Adipocyte (in vitro differentiated cells): ENCODE data around the gene RHOXF1.
"Not testable (repeated sequence)": the region's sequence is repeated elsewhere in the genome, so short reads cannot be mapped to it uniquely, and the experiment has no call there.

Experiments
- DNase-seq: peaks from one replicate; pipeline ENCODE4 v3.0.0-alpha.2; 2015; ENCODE audit warnings: low read depth
- H3K27me3 ChIP-seq: replicated peaks from 2 replicates; pipeline ENCODE4 v1.7.0; 2013; ENCODE audit warnings: mild to moderate bottlenecking, low read length, moderate library complexity; ENCODE audit not compliant: control insufficient read depth, insufficient read depth
- H3K36me3 ChIP-seq: 2 replicates; pipeline ENCODE4 v1.7.0; 2013; ENCODE audit warnings: low read length, mild to moderate bottlenecking, moderate library complexity; ENCODE audit not compliant: control insufficient read depth, insufficient read depth, severe bottlenecking
- H3K4me1 ChIP-seq: 2 replicates; pipeline ENCODE4 v1.7.0; 2013; ENCODE audit warnings: mild to moderate bottlenecking, low read length, moderate library complexity; ENCODE audit not compliant: control insufficient read depth, insufficient read depth
- H3K4me3 ChIP-seq: 2 replicates; pipeline ENCODE4 v1.7.0; 2013; ENCODE audit warnings: mild to moderate bottlenecking, low read length, moderate library complexity
- H3K9ac ChIP-seq: 2 replicates; pipeline ENCODE4 v1.7.0; 2013; ENCODE audit warnings: mild to moderate bottlenecking, low read length, moderate library complexity
- H3K9me3 ChIP-seq: 2 replicates; pipeline ENCODE4 v1.7.0; 2013; ENCODE audit warnings: mild to moderate bottlenecking, low read length, moderate library complexity; ENCODE audit not compliant: control insufficient read depth

The RHOXF1 gene, protein sequence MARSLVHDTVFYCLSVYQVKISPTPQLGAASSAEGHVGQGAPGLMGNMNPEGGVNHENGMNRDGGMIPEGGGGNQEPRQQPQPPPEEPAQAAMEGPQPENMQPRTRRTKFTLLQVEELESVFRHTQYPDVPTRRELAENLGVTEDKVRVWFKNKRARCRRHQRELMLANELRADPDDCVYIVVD

DNA sequence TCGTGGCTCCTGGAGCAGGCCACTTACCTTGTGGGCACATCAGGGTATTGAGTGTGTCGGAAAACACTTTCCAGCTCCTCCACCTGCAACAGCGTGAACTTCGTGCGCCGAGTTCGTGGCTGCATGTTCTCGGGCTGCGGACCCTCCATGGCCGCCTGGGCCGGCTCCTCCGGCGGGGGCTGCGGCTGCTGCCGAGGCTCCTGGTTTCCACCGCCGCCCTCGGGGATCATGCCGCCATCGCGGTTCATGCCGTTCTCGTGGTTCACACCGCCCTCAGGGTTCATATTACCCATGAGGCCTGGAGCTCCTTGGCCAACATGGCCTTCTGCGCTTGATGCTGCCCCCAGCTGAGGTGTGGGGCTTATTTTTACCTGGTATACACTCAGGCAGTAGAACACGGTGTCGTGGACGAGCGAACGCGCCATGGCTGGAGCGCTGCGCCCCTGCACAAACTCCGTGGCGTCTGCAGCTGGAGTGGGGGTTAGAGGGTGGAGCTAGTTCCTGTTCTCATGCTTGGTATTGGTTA, at the start of gene RHOXF1:
Gene RHOXF1, minus strand, starts transcription at position 476 of the 526 bp plus-strand sequence. Its CDS starts 51 bp downstream, at position 425.
- Histone ChIP-seq H3K4me1 (peaks cover 14% of the 10 kb centered on the region), H3K27me3 (peaks cover 4% of the 10 kb centered on the region), H3K9me3 (peaks cover 2% of the 10 kb centered on the region), H3K36me3 (no peaks in the 10 kb centered on the region), H3K9ac (no peak within 1 kb of the TSS), H3K4me3 (no peak within 1 kb of the TSS)
- DNase-seq: no peak

DNA sequence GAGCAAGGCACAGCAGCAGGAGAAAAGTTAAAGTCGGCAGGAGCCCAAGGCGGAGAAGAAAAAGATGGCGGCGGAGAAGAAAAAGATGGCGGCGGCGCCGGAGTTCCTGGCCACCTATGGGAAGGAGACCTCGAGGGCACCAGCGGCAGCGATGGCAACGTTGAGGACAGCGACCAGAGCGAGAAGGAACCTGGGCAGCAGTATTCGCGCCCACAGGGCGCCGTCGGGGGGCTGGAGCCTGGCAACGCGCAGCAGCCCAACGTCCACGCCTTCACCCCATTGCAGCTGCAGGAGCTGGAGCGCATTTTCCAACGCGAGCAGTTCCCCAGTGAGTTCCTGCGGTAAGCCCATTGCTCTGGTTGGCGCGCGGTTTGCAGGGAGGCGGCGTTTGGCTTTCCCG, 43.4 kb upstream of the RHOXF1 start:
- H3K36me3 ChIP-seq, H3K9me3 ChIP-seq, DNase-seq, H3K27me3 ChIP-seq, H3K4me1 ChIP-seq, H3K4me3 ChIP-seq, H3K9ac ChIP-seq: not testable (repeated sequence)

DNA sequence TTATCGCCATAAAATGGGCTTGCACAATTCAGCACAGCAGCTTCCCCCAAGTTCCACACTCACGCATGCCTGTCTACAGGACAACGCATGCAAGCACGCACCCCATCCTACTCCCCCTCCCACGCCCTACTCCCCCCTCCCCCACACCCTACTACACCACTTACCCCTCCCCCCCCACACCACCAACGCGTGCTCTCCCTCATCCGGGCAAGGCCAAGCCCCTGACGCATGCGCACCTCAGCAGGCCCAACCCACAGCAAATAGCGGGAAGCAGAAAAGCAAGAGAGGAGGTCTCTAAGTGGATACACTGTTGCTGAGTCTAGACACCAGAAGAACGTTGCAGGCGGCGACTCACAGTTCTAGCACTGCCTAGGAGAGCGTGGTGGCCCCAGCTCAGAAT, 42.6 kb upstream of the RHOXF1 start, which contains the start of gene RHOXF2:
Gene RHOXF2, plus strand, starts transcription at position 301 of the 400 bp plus-strand sequence. CDS start 138 bp downstream, outside the sequence.
- H3K27me3 ChIP-seq, DNase-seq, H3K4me3 ChIP-seq: not testable (repeated sequence)

DNA sequence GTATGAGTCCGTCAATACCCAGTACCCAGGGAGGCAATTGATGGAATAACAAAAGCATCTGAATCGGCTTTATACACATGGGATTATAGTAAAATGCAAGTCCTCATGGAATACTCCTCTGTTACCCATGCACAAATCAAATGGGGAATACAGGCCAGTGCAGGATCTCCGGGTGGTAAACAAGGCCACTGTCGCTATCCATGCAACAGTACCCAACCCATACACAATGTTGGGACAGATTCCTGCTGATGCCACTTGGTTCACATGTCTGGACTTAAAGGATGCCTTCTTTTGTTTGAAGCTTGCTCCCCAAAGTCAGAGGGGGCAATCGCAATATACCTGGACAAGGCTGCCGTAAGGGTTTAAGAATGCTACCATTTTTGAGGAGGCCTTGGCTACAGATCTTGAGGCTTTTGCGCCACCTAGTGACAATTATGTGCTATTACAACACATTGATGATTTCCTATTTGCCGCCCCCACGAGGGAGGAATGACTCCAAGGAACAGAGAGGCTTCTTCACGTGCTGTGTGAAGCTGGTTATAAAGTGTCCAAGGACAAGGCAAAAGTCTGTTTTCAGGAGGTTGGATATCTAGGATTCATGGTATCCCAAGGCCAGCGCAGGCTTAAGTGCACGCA, 34.5 kb upstream of the RHOXF1 start:
- not testable (repeated sequence) for H3K9ac ChIP-seq, H3K27me3 ChIP-seq, H3K4me1 ChIP-seq, H3K9me3 ChIP-seq, DNase-seq, H3K4me3 ChIP-seq, H3K36me3 ChIP-seq

More for the DNA sequence above, 42.6 kb upstream of the RHOXF1 start, which contains the start of gene RHOXF2:
- H3K9ac ChIP-seq, H3K36me3 ChIP-seq, H3K9me3 ChIP-seq, H3K4me1 ChIP-seq: not testable (repeated sequence)

DNA sequence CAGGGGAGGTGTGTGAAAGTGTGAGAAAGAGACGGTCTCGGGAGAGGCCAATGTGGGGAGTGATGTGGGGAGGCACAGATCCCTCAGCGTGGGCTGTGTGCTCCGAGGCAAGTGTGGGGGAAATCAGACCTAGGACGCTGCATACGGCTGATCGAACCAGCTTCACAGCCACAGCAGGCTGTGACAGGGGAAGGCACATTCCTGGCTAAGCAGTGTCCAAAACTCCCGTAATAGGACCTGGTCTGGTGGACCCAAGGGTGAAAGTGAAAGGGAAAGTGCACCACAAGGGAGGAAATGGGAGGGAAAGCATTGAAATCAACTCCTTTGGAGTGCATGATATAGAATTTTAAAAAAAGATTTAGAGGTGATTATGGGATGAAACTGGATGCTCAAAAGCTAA, 31.8 kb upstream of the RHOXF1 start:
- Histone ChIP-seq H3K4me3 (no peak overlapping the region), H3K9ac (no peak overlapping the region), H3K27me3 (no peaks in the 10 kb centered on the region), H3K4me1 (peaks cover 6% of the 10 kb centered on the region), H3K9me3 (no peaks in the 10 kb centered on the region), H3K36me3 (no peaks in the 10 kb centered on the region)
- DNase-seq: no peak

DNA sequence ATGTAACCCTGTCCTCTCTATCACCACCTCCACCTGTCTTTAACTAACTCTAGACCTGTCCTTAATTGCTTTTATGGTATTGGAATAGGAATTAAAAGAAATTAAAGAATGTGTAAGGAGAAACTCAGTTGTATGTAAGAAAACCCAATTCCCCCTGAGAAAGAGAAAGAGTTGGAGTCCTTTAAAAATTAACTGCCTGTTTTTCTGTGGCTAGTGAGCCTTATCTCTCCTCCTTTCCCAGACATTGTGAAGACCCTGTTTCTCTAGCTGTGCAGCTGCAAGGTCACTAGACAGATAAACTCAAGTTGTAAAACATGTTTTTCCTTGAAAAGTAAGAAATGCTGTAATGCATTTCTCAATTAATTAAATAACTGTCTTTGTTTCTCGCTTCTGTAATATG, 30.6 kb upstream of the RHOXF1 start:
- not testable (repeated sequence) for H3K9ac ChIP-seq, H3K36me3 ChIP-seq, H3K4me1 ChIP-seq, H3K27me3 ChIP-seq, H3K4me3 ChIP-seq, DNase-seq, H3K9me3 ChIP-seq

DNA sequence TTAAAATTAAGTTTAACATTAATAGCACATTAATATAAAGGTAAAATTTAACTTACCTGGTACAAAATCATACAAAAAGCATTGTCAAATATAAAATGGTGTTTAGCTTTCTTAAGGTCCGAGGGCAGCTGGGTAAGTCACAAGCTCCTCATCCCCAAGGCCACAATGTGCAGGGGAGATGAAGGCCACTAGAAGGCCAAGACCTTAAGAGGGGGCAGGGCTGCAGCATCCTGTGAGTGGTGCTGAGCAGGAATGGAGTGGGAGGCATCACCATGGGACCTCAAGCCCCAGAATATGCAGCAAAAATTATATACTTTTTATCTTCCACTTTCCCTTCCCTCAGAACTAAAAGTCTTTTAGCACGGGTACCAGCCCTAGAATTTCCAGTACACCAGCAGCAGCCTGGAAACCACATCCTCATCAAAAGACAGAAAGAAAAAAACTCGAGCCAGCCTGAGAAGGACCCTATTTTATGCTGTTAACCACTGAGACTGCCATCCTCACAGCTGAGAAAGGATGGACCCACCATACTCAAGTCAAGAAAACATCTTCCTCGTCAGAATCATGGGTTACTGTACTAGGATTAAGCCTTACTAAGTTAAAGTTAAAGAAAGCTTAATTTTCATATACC, 29.7 kb upstream of the RHOXF1 start:
- H3K4me3 ChIP-seq: no peak overlapping the region
- H3K9me3 ChIP-seq: no peaks in the 10 kb centered on the region
- peaks cover 6% of the 10 kb centered on the region for H3K4me1 ChIP-seq
- no peak overlapping the region for H3K9ac ChIP-seq
- no peaks in the 10 kb centered on the region for H3K36me3 ChIP-seq
- no peaks in the 10 kb centered on the region for H3K27me3 ChIP-seq
- no peak for DNase-seq

DNA sequence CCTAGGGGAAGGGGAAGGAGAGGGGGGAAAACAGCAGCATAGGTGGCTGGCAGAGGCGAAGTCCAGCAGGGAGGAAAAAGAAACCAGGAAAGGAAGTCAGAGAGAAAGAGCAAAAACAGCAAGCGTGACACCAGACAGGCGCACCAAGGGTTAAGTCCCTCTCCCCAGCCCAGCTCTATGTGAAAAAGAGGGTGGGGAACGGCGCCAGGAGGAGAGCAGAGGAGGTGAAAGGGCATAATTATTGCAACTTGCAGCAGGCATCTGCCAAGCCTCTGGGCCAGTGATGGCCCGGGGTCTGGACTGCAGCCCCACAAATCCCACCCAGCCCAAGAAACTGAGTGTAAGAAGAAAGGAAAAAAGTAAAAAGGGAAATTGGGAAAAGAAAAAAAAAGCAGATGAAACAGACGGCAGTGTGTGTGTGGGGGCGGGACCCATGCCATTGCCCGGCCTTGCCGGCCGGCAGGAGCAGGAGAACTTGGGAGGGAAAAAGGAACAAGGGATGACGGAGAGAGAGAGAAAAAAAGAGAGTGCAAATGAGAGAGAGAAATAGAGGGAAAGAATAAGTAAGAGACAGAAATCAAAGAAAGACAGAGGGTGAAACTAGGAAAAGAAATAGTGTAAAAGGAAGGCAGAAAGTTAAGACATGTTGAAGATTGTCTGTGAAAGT, 28.6 kb upstream of the RHOXF1 start:
- peak; percentile 7 for DNase-seq
- Histone ChIP-seq H3K9me3 (no peaks in the 10 kb centered on the region), H3K4me3 (peak overlapping the region; percentile 68)

DNA sequence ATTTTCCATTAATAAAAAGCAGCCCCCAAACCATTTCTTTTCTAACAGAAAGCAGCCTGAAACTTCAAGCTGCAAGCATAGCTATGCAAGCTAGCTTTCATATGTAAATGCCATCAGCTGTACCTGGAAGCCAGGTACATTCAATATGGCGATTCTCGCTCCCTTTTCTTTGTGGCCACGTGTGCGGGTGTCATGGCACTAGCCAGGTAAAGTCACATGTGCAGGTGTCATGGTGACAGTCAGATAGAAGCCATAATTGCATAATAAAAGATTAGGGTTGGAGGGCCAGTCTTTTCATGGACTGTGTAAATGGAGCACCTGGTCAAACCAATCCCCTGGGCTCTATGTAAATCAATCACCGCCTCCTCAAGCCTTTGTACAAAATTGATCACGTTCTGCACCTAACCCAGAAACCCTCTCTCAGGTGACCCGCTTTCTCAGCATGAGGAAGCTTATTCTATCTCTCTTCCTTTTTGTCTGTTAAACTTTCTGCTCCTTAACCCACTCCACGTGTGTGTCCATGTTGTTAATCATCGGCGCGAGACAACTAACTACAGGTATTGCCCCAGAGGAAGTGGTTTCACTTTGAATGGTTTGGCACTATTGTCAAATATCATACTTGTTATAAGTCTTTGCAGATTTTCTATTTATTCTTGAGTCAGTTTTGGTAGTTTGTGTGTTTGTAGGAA, 24.7 kb upstream of the RHOXF1 start:
- no peak for DNase-seq
- Histone ChIP-seq H3K9me3 (no peaks in the 10 kb centered on the region), H3K4me1 (peaks cover 11% of the 10 kb centered on the region), H3K36me3 (no peaks in the 10 kb centered on the region), H3K27me3 (peaks cover 5% of the 10 kb centered on the region), H3K4me3 (no peak overlapping the region), H3K9ac (no peak overlapping the region)

More for the DNA sequence above, 28.6 kb upstream of the RHOXF1 start:
- Histone ChIP-seq H3K9ac (peak overlapping the region; percentile 72), H3K36me3 (no peaks in the 10 kb centered on the region), H3K27me3 (no peaks in the 10 kb centered on the region), H3K4me1 (peaks cover 6% of the 10 kb centered on the region)

DNA sequence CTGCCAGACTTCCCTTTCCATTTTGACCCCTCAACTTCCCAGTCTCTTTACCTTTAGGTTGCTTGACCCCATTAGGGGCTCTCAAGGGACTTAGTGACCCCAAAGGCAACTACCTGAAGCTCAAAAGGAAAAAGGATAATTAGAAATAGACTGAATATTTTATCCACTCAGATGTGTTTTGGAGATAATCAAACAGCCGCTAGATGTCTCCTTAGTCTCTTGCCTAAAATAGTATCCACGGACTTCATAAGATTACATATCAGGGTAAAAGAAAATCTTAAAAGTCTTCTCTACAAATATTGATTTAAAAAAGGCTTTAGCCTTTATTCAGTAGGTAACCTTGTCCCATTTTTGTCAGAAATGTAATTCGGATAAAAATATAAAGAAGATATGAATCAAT, 21.7 kb upstream of the RHOXF1 start:
- Histone ChIP-seq H3K27me3 (peaks cover 6% of the 10 kb centered on the region), H3K4me1 (peaks cover 6% of the 10 kb centered on the region), H3K9me3 (no peaks in the 10 kb centered on the region), H3K36me3 (no peaks in the 10 kb centered on the region), H3K4me3 (no peak overlapping the region), H3K9ac (no peak overlapping the region)
- DNase-seq: no peak
